HCEC 1CT (cell line): ENCODE measurements around the gene RELCH.

Experiments used
- DNase-seq: peaks from one replicate; pipeline ENCODE4 v3.0.0-alpha.2; 2017

The RELCH gene

GRCh38 chr18:62187543-62188510, 772 bp downstream of the RELCH start:
- DNase-seq: peak; percentile 53

- DNase-seq: no peak
Measured at GRCh38 chr18:62189208-62189607, 2.2 kb downstream of the RELCH start.

- DNase-seq: no peak
Measured at GRCh38 chr18:62196079-62196478, 9.0 kb downstream of the RELCH start.

- no peak for DNase-seq
Measured at GRCh38 chr18:62196980-62197379, 9.9 kb downstream of the RELCH start.

GRCh38 chr18:62198259-62198658, 11.2 kb downstream of the RELCH start:
- no peak for DNase-seq

- DNase-seq: no peak
Measured at GRCh38 chr18:62199629-62200028, 12.6 kb downstream of the RELCH start.

- no peak for DNase-seq
Measured at GRCh38 chr18:62200121-62200914, 13.3 kb downstream of the RELCH start.

- no peak for DNase-seq
Measured at GRCh38 chr18:62201870-62202269, 14.8 kb downstream of the RELCH start.

GRCh38 chr18:62205824-62206223, 18.8 kb downstream of the RELCH start:
- no peak for DNase-seq

GRCh38 chr18:62206593-62206992, 19.5 kb downstream of the RELCH start:
- DNase-seq: no peak

- no peak for DNase-seq
Measured at GRCh38 chr18:62209046-62209445, 22.0 kb downstream of the RELCH start.

- DNase-seq: no peak
Measured at GRCh38 chr18:62210138-62210537, 23.1 kb downstream of the RELCH start.

- DNase-seq: no peak
Measured at GRCh38 chr18:62211325-62211828, 24.3 kb downstream of the RELCH start.

GRCh38 chr18:62214790-62215189, 27.7 kb downstream of the RELCH start:
- DNase-seq: no peak

GRCh38 chr18:62224229-62224628, 37.2 kb downstream of the RELCH start:
- DNase-seq: no peak

GRCh38 chr18:62226047-62226446, 39.0 kb downstream of the RELCH start:
- no peak for DNase-seq

GRCh38 chr18:62236252-62236651, 49.2 kb downstream of the RELCH start:
- no peak for DNase-seq

- no peak for DNase-seq
Measured at GRCh38 chr18:62239475-62239874, 52.4 kb downstream of the RELCH start.

- DNase-seq: no peak
Measured at GRCh38 chr18:62242955-62243354, 55.9 kb downstream of the RELCH start.

- no peak for DNase-seq
Measured at GRCh38 chr18:62245177-62245576, 58.1 kb downstream of the RELCH start.

- DNase-seq: no peak
Measured at GRCh38 chr18:62245699-62246098, 58.6 kb downstream of the RELCH start.

GRCh38 chr18:62248313-62248712, 61.3 kb downstream of the RELCH start:
- DNase-seq: no peak

GRCh38 chr18:62249478-62250097, 62.5 kb downstream of the RELCH start:
- peak; percentile 68 for DNase-seq
